Activated naive CD4-positive, alpha-beta T cell treated with anti-CD3 and anti-CD28 coated beads, Interleukin-2, amount 50 U/mL, for 24 hours (primary cell): ENCODE results near the gene PTPN18.

ENCODE experiments used
- H3K27ac Mint-ChIP-seq: one replicate; pipeline ENCODE4 v1.8.0; 2021; ENCODE audit warnings: mild to moderate bottlenecking, mixed read lengths
- H3K27me3 Mint-ChIP-seq: one replicate; pipeline ENCODE4 v1.8.0; 2021; ENCODE audit warnings: mixed read lengths
- H3K36me3 Mint-ChIP-seq: one replicate; pipeline ENCODE4 v1.8.0; 2021; ENCODE audit warnings: mixed read lengths
- H3K4me1 Mint-ChIP-seq: one replicate; pipeline ENCODE4 v1.8.0; 2021; ENCODE audit warnings: mixed read lengths
- H3K4me3 Mint-ChIP-seq: one replicate; pipeline ENCODE4 v1.8.0; 2021; ENCODE audit warnings: mild to moderate bottlenecking, mixed read lengths
- H3K9me3 Mint-ChIP-seq: one replicate; pipeline ENCODE4 v1.8.0; 2021; ENCODE audit warnings: mixed read lengths

PTPN18 gene

DNA sequence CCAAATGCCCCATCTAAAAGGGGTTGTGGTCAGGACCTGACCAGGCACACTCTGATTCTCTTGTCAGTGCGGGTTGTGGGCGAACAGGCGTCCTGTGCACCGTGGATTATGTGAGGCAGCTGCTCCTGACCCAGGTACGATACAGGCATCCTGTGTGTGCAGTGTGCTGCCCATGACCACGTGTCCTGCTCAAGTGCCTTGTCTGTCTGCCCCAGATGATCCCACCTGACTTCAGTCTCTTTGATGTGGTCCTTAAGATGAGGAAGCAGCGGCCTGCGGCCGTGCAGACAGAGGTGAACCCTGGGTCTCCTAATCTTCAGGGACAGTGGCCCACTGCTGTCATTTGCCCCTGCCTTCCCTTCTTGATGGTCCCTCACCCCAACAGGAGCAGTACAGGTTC, 14.6 kb downstream of the PTPN18 start:
- Mint-ChIP-seq H3K27me3 (no peaks in the 10 kb centered on the region), H3K9me3 (no peaks in the 10 kb centered on the region), H3K4me1 (peaks cover 45% of the 10 kb centered on the region), H3K4me3 (peak overlapping the region; percentile 90), H3K27ac (peak overlapping the region; percentile 94), H3K36me3 (no peaks in the 10 kb centered on the region)

GRCh38 chr2:130371723-130372054, 15.8 kb downstream of the PTPN18 start:
- Mint-ChIP-seq H3K9me3 (no peaks in the 10 kb centered on the region), H3K36me3 (peaks cover 6% of the 10 kb centered on the region), H3K4me1 (peaks cover 55% of the 10 kb centered on the region), H3K27ac (peak overlapping the region; percentile 94), H3K27me3 (no peaks in the 10 kb centered on the region), H3K4me3 (peak overlapping the region; percentile 90)

DNA sequence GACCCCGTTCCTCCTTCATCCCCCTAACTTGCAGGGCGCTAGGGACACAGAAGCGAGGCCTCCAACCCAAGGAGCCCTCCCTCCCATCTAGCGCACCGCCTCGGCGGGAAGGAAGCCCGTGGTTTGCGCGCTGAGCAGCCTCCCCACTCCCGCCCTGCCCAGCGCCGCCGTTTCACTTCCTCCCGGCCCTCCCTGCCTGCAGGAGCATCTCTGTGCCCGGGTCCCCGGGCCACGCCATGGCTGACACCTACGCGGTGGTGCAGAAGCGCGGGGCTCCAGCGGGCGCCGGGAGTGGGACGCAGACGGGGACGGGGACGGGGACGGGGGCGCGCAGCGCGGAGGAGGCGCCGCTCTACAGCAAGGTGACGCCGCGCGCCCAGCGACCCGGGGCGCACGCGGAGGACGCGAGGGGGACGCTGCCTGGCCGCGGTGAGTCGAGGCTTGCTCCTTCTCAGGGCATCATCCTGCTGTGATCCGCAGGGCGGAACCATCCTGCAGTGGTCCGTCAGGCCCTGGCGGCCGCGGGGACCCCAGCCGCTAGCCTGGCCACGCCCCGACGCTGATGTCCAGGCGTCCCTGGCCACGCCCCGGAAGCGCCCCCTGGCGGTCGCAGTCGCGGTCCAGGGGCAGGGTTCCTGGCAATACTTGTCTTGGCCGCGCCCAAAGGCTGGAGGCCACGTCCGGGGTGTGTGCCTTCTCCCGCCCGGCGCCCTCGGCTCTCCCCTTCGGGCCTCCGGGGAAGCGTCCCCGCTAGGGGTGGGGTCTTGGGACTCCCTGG, 16.4 kb downstream of the PTPN18 start:
- Mint-ChIP-seq H3K36me3 (peaks cover 6% of the 10 kb centered on the region), H3K9me3 (no peaks in the 10 kb centered on the region), H3K4me1 (peaks cover 61% of the 10 kb centered on the region), H3K4me3 (peak overlapping the region; percentile 90), H3K27ac (peak overlapping the region; percentile 94), H3K27me3 (no peaks in the 10 kb centered on the region)

DNA sequence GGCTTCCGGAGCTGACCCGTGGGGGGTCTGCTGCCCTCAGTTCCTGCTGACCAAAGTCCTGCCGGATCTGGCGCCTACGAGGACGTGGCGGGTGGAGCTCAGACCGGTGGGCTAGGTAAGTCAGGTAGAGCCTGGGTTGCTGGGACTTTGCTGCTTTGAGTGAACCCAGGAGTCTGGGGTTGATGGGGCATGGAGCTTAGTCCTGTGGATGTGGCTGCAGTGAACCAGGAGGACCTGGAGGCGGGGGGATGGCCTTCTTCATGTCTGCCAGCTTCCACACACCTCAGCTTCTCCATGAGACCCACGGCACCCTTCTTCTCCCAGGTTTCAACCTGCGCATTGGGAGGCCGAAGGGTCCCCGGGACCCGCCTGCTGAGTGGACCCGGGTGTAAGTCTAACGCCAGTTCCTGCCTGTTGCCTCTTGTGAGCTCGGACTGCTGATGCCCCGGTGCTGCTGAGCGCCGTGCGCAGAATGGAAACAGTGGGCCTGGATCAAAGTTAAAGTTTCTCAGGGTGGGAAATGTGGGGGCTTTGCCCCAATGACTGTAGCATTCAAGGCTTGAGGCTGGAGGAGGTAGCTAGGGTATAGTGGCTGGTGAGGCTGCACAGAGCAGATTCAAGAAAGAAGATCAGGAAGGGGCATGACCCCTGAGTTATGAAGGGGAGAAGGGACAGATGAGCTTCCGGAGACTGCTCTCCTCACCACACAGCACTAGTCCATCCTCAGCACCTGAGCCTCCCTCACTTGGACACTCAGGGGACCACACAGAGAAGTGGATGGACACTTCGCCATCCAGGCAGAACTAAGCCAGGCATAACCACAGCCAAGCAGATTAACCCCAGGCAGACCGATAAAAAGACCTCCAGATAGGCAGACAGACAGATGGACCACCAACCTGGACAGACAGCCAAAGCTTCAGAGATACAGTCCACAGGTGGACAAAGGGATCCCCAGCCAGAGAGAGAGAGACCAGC, 17.3 kb downstream of the PTPN18 start:
- H3K4me3 Mint-ChIP-seq: peak overlapping the region; percentile 87
- no peaks in the 10 kb centered on the region for H3K9me3 Mint-ChIP-seq
- H3K4me1 Mint-ChIP-seq: peaks cover 69% of the 10 kb centered on the region
- no peaks in the 10 kb centered on the region for H3K27me3 Mint-ChIP-seq
- H3K36me3 Mint-ChIP-seq: peaks cover 6% of the 10 kb centered on the region
- peak overlapping the region; percentile 80 for H3K27ac Mint-ChIP-seq

DNA sequence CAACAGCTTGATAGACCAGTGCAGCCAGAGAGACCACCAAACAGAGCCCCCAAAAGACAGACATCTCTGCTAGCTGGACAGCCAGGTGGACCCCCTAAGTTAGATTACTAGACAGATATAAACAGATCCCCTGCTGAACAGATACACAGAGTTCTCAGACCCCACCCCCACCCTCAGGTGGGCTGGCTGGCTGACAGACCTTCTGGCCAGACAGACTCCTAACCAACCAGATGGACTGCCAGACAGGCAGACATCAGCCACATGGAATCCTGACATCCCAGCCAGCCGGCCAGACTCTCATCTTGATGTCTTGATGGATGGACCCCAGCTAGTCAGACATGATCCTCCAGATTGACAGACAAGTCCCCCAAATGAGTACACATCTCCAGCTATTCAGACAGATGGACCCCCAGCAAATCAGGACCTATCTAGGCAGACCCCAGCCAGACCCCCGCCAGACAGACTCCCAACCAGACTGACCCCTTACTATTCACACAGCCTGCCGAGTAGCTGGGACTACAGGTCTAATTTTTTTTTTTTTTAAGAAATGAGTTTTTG, 18.0 kb downstream of the PTPN18 start:
- Mint-ChIP-seq H3K4me3 (peak overlapping the region; percentile 87), H3K4me1 (peaks cover 72% of the 10 kb centered on the region), H3K36me3 (peaks cover 6% of the 10 kb centered on the region), H3K9me3 (no peaks in the 10 kb centered on the region), H3K27ac (peak overlapping the region; percentile 80), H3K27me3 (no peaks in the 10 kb centered on the region)

GRCh38 chr2:130374587-130375290, 18.9 kb downstream of the PTPN18 start:
- no peak overlapping the region for H3K4me3 Mint-ChIP-seq
- peaks cover 6% of the 10 kb centered on the region for H3K36me3 Mint-ChIP-seq

GRCh38 chr2:130375291-130376266, 19.7 kb downstream of the PTPN18 start:
- H3K9me3 Mint-ChIP-seq: no peaks in the 10 kb centered on the region
- H3K27me3 Mint-ChIP-seq: no peaks in the 10 kb centered on the region
- H3K36me3 Mint-ChIP-seq: peaks cover 6% of the 10 kb centered on the region
- peaks cover 79% of the 10 kb centered on the region for H3K4me1 Mint-ChIP-seq
- H3K4me3 Mint-ChIP-seq: no peak overlapping the region
- peak overlapping the region; percentile 20 for H3K27ac Mint-ChIP-seq

More at GRCh38 chr2:130374587-130375290, 18.9 kb downstream of the PTPN18 start:
- Mint-ChIP-seq H3K27ac (peak overlapping the region; percentile 93), H3K4me1 (peaks cover 79% of the 10 kb centered on the region), H3K27me3 (no peaks in the 10 kb centered on the region), H3K9me3 (no peaks in the 10 kb centered on the region)

GRCh38 chr2:130376433-130377293, 20.8 kb downstream of the PTPN18 start:
- H3K27me3 Mint-ChIP-seq: no peaks in the 10 kb centered on the region
- H3K4me1 Mint-ChIP-seq: peaks cover 68% of the 10 kb centered on the region
- no peak overlapping the region for H3K4me3 Mint-ChIP-seq
- H3K27ac Mint-ChIP-seq: peak overlapping the region; percentile 46
- no peaks in the 10 kb centered on the region for H3K9me3 Mint-ChIP-seq
- peaks cover 6% of the 10 kb centered on the region for H3K36me3 Mint-ChIP-seq

DNA sequence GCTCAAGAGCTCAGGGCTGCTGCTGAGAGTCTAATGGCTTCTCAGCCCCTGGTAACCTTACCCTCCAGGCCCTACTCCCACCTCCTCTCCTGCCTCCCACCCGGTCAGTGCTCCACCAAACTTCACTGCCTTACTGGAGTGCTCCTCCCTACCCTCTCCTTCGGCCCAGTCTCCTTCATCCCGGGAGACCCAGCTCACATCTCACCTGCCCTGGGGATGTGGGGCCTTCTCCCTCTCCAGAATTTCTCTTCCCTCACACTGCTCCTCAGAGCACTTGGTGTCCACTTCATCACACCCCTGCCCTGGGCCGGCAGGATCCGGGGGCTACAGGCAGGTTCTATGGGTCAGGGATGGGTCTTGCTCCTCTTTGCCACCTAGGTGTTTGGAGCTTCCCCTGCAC, 21.6 kb downstream of the PTPN18 start:
- Mint-ChIP-seq H3K4me1 (peaks cover 64% of the 10 kb centered on the region), H3K9me3 (no peaks in the 10 kb centered on the region), H3K36me3 (peaks cover 6% of the 10 kb centered on the region), H3K4me3 (no peak overlapping the region), H3K27ac (peak overlapping the region; percentile 47), H3K27me3 (no peaks in the 10 kb centered on the region)

DNA sequence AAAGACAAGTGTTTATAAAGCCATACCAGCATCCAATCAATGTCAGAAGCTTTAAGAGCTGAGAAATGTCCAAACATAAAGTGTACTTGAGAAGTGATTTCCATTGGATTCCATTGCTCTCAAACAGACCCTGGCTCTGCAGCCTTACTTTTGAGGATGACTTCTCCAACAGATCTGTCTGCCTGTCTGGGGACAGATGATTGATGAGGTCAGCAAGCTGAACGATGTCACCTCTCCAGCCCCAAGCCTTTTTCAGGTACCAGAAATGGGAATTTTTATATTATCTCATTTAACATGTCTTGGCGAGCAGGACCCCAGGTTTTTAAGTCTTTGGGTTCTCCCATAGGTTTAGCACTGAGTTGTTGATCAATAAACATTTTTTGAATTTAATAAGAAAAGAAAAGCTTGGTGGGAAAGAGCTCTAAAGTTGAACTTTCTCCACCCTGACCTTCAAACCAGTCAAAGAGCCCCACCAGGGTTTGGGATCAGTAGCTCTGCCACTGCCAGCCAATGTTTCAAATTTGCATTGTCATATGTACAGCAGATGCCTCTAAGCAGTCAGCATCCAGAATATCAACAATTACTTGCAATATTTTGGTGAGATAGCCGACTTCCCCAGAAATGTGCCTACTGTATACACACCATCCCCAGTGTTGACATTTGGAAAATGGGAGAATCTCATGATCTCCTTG, 22.5 kb downstream of the PTPN18 start:
- H3K4me1 Mint-ChIP-seq: peaks cover 58% of the 10 kb centered on the region
- H3K27ac Mint-ChIP-seq: no peak overlapping the region
- no peak overlapping the region for H3K4me3 Mint-ChIP-seq
- H3K27me3 Mint-ChIP-seq: no peaks in the 10 kb centered on the region
- peaks cover 6% of the 10 kb centered on the region for H3K36me3 Mint-ChIP-seq
- no peaks in the 10 kb centered on the region for H3K9me3 Mint-ChIP-seq

GRCh38 chr2:130378898-130379214, 23.0 kb downstream of the PTPN18 start:
- Mint-ChIP-seq H3K9me3 (no peaks in the 10 kb centered on the region), H3K27me3 (no peaks in the 10 kb centered on the region), H3K4me1 (peaks cover 53% of the 10 kb centered on the region), H3K4me3 (no peak overlapping the region), H3K27ac (no peak overlapping the region), H3K36me3 (peaks cover 6% of the 10 kb centered on the region)

- no peaks in the 10 kb centered on the region for H3K27me3 Mint-ChIP-seq
- no peak overlapping the region for H3K27ac Mint-ChIP-seq
- H3K36me3 Mint-ChIP-seq: peaks cover 6% of the 10 kb centered on the region
- H3K9me3 Mint-ChIP-seq: no peaks in the 10 kb centered on the region
- H3K4me1 Mint-ChIP-seq: peaks cover 44% of the 10 kb centered on the region
- no peak overlapping the region for H3K4me3 Mint-ChIP-seq
Measured at GRCh38 chr2:130380096-130380934, 24.5 kb downstream of the PTPN18 start.

DNA sequence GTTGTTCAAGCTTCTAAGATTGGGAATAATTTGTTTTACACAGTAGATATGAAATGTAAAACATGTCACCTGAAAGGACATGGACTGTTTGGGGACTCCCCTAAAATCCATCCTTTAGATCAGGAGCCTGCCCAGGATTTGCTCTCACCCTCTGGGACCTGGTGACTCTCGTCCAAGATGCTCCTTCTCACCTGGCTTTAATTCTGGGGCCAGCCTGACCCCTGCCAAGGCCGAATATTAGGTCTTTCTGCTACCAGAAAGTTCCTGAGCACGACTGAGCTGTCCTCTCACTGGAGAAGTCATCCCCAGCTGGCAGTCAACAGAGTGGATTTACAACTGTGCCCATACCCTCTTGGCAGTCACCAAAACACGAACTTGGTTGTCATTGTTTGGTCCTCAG, 25.3 kb downstream of the PTPN18 start:
- Mint-ChIP-seq H3K27me3 (no peaks in the 10 kb centered on the region), H3K36me3 (no peaks in the 10 kb centered on the region), H3K4me3 (no peak overlapping the region), H3K27ac (no peak overlapping the region), H3K9me3 (no peaks in the 10 kb centered on the region), H3K4me1 (peaks cover 36% of the 10 kb centered on the region)
